Measurements from ENCODE around the gene ADPRM.

Gene ADPRM

DNA sequence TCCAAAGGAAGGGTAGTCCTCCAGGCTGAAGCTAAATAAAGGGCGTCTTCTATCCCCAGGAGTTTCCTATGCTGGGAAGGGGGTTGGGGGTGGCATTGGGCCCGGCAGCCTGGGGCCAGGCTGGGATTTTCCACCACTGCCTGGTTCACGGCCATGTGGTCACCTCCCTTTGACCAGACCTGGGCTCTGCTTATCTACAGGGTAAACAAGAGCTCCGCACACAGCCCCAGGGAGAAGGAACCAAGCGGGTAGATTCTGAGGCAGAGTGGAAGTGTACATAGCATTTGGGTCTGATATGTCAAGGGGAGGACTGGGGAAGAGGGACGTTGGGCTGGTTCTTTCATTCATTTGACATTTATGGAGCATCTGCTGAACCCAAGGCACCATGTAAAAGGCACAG lies 59.7 kb downstream of the ADPRM start:
- no peak for DNase-seq
- in situ Hi-C loops (cut with HindIII; ENCODE audit: low pct_ligation_motif_present, low sequenced_read_pairs), result no loop called here
- Histone ChIP-seq H3K36me3 (replicated peaks) (no peaks in the 10 kb centered on the region), H3K27me3 (replicated peaks) (no peaks in the 10 kb centered on the region), H3K4me3 (ENCODE audit: low read depth, low read length) (no peak overlapping the region), H3K27ac (no peak overlapping the region)
- TF ChIP-seq, protein P1, sequence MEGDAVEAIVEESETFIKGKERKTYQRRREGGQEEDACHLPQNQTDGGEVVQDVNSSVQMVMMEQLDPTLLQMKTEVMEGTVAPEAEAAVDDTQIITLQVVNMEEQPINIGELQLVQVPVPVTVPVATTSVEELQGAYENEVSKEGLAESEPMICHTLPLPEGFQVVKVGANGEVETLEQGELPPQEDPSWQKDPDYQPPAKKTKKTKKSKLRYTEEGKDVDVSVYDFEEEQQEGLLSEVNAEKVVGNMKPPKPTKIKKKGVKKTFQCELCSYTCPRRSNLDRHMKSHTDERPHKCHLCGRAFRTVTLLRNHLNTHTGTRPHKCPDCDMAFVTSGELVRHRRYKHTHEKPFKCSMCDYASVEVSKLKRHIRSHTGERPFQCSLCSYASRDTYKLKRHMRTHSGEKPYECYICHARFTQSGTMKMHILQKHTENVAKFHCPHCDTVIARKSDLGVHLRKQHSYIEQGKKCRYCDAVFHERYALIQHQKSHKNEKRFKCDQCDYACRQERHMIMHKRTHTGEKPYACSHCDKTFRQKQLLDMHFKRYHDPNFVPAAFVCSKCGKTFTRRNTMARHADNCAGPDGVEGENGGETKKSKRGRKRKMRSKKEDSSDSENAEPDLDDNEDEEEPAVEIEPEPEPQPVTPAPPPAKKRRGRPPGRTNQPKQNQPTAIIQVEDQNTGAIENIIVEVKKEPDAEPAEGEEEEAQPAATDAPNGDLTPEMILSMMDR (IDR thresholded peaks at IDR 0.05; ENCODE audit: low read depth, low read length, missing control alignments), result no peak

DNA sequence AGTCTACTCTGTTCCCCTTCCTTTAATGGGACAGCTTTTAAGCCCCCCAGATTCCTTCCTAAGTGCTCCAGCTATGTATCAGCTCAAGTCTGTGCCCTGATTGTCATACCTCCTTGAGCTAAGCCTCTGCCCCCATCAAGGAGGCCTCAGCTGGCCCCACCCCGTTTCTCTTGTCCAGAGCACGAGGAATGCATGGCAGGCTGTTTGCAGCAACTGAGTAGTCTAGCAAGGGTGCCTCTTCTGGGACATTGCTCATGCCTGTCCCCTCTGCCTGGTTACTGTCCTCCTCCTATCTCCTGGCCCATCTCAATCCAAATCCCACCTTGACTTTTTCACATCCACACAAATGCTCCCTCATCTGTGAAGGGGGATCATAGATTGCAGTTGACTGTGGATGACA lies 60.3 kb downstream of the ADPRM start:
- Histone ChIP-seq H3K36me3 (replicated peaks) (no peaks in the 10 kb centered on the region), H3K27me3 (replicated peaks) (no peaks in the 10 kb centered on the region), H3K4me3 (ENCODE audit: low read depth, low read length) (no peak overlapping the region), H3K27ac (no peak overlapping the region)
- in situ Hi-C loops (cut with HindIII; ENCODE audit: low pct_ligation_motif_present, low sequenced_read_pairs), result no loop called here
- TF ChIP-seq, protein P1 (IDR thresholded peaks at IDR 0.05; ENCODE audit: low read depth, low read length, missing control alignments), result no peak
- DNase-seq, result no peak

DNA sequence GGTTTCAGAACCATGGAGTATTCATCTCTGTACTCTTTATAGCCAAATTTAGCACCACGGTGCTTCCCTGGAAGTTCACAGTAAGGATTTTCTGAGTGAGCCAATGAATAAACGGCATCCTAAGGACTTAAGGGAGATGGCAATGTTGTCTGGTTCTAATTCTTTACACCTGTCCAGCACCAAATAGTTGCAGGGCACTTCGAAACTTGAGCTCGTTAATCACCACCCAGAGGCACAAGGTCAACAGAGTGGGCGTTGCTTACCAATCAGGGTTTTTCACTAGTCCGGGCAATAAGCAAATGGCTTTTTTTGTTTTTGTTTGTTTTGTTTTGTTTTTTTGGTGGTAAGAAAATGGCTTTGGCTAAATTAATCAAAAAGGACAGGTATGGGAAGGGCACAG lies 60.7 kb downstream of the ADPRM start:
- DNase-seq, result no peak
- Histone ChIP-seq H3K36me3 (replicated peaks) (no peaks in the 10 kb centered on the region), H3K27me3 (replicated peaks) (no peaks in the 10 kb centered on the region), H3K27ac (no peak overlapping the region), H3K4me3 (ENCODE audit: low read depth, low read length) (no peak overlapping the region)
- in situ Hi-C loops (cut with HindIII; ENCODE audit: low pct_ligation_motif_present, low sequenced_read_pairs), result no loop called here
- TF ChIP-seq, protein P1 (IDR thresholded peaks at IDR 0.05; ENCODE audit: low read depth, low read length, missing control alignments), result no peak
